WTC11 (cell line): ENCODE results near the gene GAL. TPM values are rescaled to one million over a fixed set of nuclear protein-coding genes. Genes with fewer than 3 reads are reported as not detected.

ENCODE experiments used
- ATAC-seq: fragments of 200-7000 bp; cut with Tn5 transposase; 2 replicates; pipeline ENCODE4 v1.10.0; 2021; ENCODE audit warnings: mild to moderate bottlenecking, moderate library complexity
- CTCF ChIA-PET: fragments of 300-600 bp; sonication (Branson Sonifier 250); formaldehyde crosslinking; loops from one replicate; lab custom pipeline; 2021; ENCODE audit warnings: antibody characterized with exemption; lab: Charles Lee
- POLR2A ChIA-PET: fragments of 350-600 bp; sonication (Branson Sonifier 250); formaldehyde crosslinking; loops from one replicate; lab custom pipeline; 2021; ENCODE audit warnings: antibody characterized with exemption; lab: Charles Lee
- DNase-seq: peaks from one replicate; pipeline ENCODE4 v3.0.0; 2021; ENCODE audit warnings: low spot score
- H3K27ac Mint-ChIP-seq: 2 replicates; pipeline ENCODE4 v1.8.0; 2021; ENCODE audit warnings: mixed read lengths
- H3K27me3 Mint-ChIP-seq: 2 replicates; pipeline ENCODE4 v1.8.0; 2021; ENCODE audit warnings: low read depth, mild to moderate bottlenecking, moderate library complexity, mixed read lengths
- H3K36me3 Mint-ChIP-seq: 2 replicates; pipeline ENCODE4 v1.8.0; 2021; ENCODE audit warnings: mixed read lengths
- H3K4me1 Mint-ChIP-seq: 2 replicates; pipeline ENCODE4 v1.8.0; 2022; ENCODE audit warnings: mixed read lengths
- H3K4me3 Mint-ChIP-seq: 2 replicates; pipeline ENCODE4 v1.8.0; 2021; ENCODE audit warnings: mild to moderate bottlenecking, moderate library complexity, mixed read lengths
- H3K9me3 Mint-ChIP-seq: 2 replicates; pipeline ENCODE4 v1.8.0; 2021; ENCODE audit warnings: mixed read lengths
- ELF4 ChIP-seq: sonication (generic); formaldehyde crosslinking; IDR thresholded peaks from 2 replicates; pipeline ENCODE4 v1.8.1; 2022; ENCODE audit warnings: low read depth, mild to moderate bottlenecking, moderate library complexity, missing genetic modification reagents
- EMX1 ChIP-seq: fragments of 250-450 bp; sonication (Bioruptor Pico); IDR thresholded peaks from 2 replicates; pipeline ENCODE4 v1.8.0; 2021; ENCODE audit warnings: mild to moderate bottlenecking
- FOXJ3 ChIP-seq: sonication (generic); formaldehyde crosslinking; IDR thresholded peaks from 2 replicates; pipeline ENCODE4 v1.9.0; 2021; ENCODE audit warnings: missing genetic modification reagents, mild to moderate bottlenecking, borderline replicate concordance
- FOXP1 ChIP-seq: sonication (generic); formaldehyde crosslinking; IDR thresholded peaks from 2 replicates; pipeline ENCODE4 v1.8.0; 2022; ENCODE audit warnings: missing genetic modification reagents, mild to moderate bottlenecking, moderate library complexity, borderline replicate concordance
- JUN ChIP-seq: sonication (generic); formaldehyde crosslinking; IDR thresholded peaks from 2 replicates; pipeline ENCODE4 v1.8.0; 2023; ENCODE audit warnings: mild to moderate bottlenecking, missing genetic modification reagents
- MXD4 ChIP-seq: fragments of 250-450 bp; sonication (Bioruptor Pico); IDR thresholded peaks from 2 replicates; pipeline ENCODE4 v1.8.0; 2021; ENCODE audit warnings: mild to moderate bottlenecking, moderate library complexity, borderline replicate concordance
- NFE2L1 ChIP-seq: sonication (generic); formaldehyde crosslinking; IDR thresholded peaks from 2 replicates; pipeline ENCODE4 v1.8.1; 2023; ENCODE audit warnings: missing genetic modification reagents
- NFYB ChIP-seq: sonication (generic); formaldehyde crosslinking; conservative IDR thresholded peaks from 2 replicates; pipeline ENCODE4 v1.8.0; 2022; ENCODE audit warnings: low read depth, missing genetic modification reagents
- NR2C2 ChIP-seq: sonication (generic); formaldehyde crosslinking; IDR thresholded peaks from 2 replicates; pipeline ENCODE4 v1.8.0; 2022; ENCODE audit warnings: mild to moderate bottlenecking, missing genetic modification reagents
- OVOL2 ChIP-seq: fragments of 250-450 bp; sonication (Bioruptor Pico); IDR thresholded peaks from 2 replicates; pipeline ENCODE4 v1.9.0; 2021; ENCODE audit warnings: mild to moderate bottlenecking, borderline replicate concordance
- RELA ChIP-seq: sonication (generic); formaldehyde crosslinking; IDR thresholded peaks from 2 replicates; pipeline ENCODE4 v1.8.1; 2022; ENCODE audit warnings: missing genetic modification reagents, mild to moderate bottlenecking, borderline replicate concordance
- SOX15 ChIP-seq: fragments of 250-450 bp; sonication (Bioruptor Pico); IDR thresholded peaks from 2 replicates; pipeline ENCODE4 v1.9.0; 2021; ENCODE audit warnings: mild to moderate bottlenecking
- TEAD4 ChIP-seq: sonication (generic); formaldehyde crosslinking; IDR thresholded peaks from 2 replicates; pipeline ENCODE4 v1.8.0; 2022; ENCODE audit warnings: mild to moderate bottlenecking, missing genetic modification reagents
- TP53 ChIP-seq: sonication (generic); formaldehyde crosslinking; IDR thresholded peaks from 2 replicates; pipeline ENCODE4 v1.8.1; 2023; ENCODE audit warnings: mild to moderate bottlenecking, missing genetic modification reagents
- ZNF121 ChIP-seq: sonication (generic); formaldehyde crosslinking; IDR thresholded peaks from 2 replicates; pipeline ENCODE4 v1.8.0; 2023; ENCODE audit warnings: missing genetic modification reagents
- ZNF263 ChIP-seq: sonication (generic); formaldehyde crosslinking; IDR thresholded peaks from 2 replicates; pipeline ENCODE4 v1.8.1; 2022; ENCODE audit warnings: low read depth, mild to moderate bottlenecking, moderate library complexity, missing genetic modification reagents
- ZNF416 ChIP-seq: fragments of 250-450 bp; sonication (Bioruptor Pico); IDR thresholded peaks from 2 replicates; pipeline ENCODE4 v1.9.0; 2021; ENCODE audit warnings: mild to moderate bottlenecking, inconsistent platforms
- ZNF423 ChIP-seq: fragments of 250-450 bp; sonication (Bioruptor Pico); IDR thresholded peaks from 2 replicates; pipeline ENCODE4 v2.1.2; 2022; ENCODE audit warnings: mild to moderate bottlenecking, moderate library complexity
- total RNA-seq: library from RNA; stranded (reverse); gene quantifications from 3 replicates; pipeline ENCODE4 v1.2.3, GENCODE V29; 2021
- TF ChIP-seq, protein P1 (sequence below): sonication (generic); formaldehyde crosslinking; IDR thresholded peaks from 2 replicates; pipeline ENCODE4 v1.8.1; 2022; ENCODE audit warnings: low read depth, mild to moderate bottlenecking, moderate library complexity, missing genetic modification reagents, borderline replicate concordance
- TF ChIP-seq, protein P2 (sequence below): sonication (generic); formaldehyde crosslinking; IDR thresholded peaks from 2 replicates; pipeline ENCODE4 v1.8.0; 2022; ENCODE audit warnings: mild to moderate bottlenecking, missing genetic modification reagents
- TF ChIP-seq, protein P3 (sequence below): sonication (generic); formaldehyde crosslinking; IDR thresholded peaks from 2 replicates; pipeline ENCODE4 v1.8.0; 2022; ENCODE audit warnings: missing genetic modification reagents
- TF ChIP-seq, protein P4 (sequence below): sonication (generic); formaldehyde crosslinking; IDR thresholded peaks from 2 replicates; pipeline ENCODE4 v1.8.1; 2023; ENCODE audit warnings: mild to moderate bottlenecking, moderate library complexity, missing genetic modification reagents
- TF ChIP-seq, protein P5 (sequence below): sonication (generic); formaldehyde crosslinking; IDR thresholded peaks from 2 replicates; pipeline ENCODE4 v1.8.1; 2023; ENCODE audit warnings: mild to moderate bottlenecking, missing genetic modification reagents, moderate library complexity
- TF ChIP-seq, protein P6 (sequence below): fragments of 250-450 bp; sonication (Bioruptor Pico); IDR thresholded peaks from 2 replicates; pipeline ENCODE4 v1.9.0; 2021; ENCODE audit warnings: mild to moderate bottlenecking
- TF ChIP-seq, protein P7 (sequence below): sonication (generic); formaldehyde crosslinking; IDR thresholded peaks from 2 replicates; pipeline ENCODE4 v1.8.1; 2022; ENCODE audit warnings: mild to moderate bottlenecking, moderate library complexity, missing genetic modification reagents

Gene GAL
- total RNA-seq, 1 experiment from 2014 or later, result 102 TPM

DNA sequence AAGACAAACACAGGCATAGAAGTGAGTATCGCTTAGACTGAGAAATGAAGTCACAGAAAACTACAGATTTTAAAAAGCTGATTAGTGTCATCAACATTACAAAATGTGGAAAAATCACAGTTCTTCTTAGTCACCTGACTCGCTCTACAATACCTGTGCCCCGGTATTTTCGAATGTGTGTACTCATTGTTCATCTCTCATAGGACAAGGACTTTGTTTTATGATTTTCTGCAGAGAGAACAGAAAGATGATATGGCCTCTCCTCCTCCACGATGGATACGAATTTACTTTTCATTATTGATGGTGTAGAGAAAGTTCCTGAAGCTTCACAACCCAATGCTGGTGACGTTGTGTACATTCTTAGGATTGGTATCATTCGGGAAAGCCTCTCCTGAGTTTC is 29.4 kb upstream of the GAL start:
- Mint-ChIP-seq H3K9me3 (peaks cover 12% of the 10 kb centered on the region), H3K4me1 (peaks cover 13% of the 10 kb centered on the region; the same call in 1 of the 2 replicates), H3K4me3 (no peak overlapping the region), H3K27ac (no peak overlapping the region), H3K36me3 (peaks cover 10% of the 10 kb centered on the region), H3K27me3 (peaks cover 3% of the 10 kb centered on the region; the same call in 1 of the 2 replicates)
- TF ChIP-seq FOXP1 (CRISPR knock-in tag) (no peak), TEAD4 (CRISPR knock-in tag) (no peak), JUN (CRISPR knock-in tag) (no peak), MXD4 (CRISPR knock-in tag) (no peak), RELA (CRISPR knock-in tag) (no peak), NFYB (CRISPR knock-in tag) (no peak), SOX15 (CRISPR knock-in tag) (no peak), ZNF263 (no peak), ZNF121 (CRISPR knock-in tag) (no peak), ZNF423 (no peak), TP53 (CRISPR knock-in tag) (no peak), NR2C2 (CRISPR knock-in tag) (no peak), ELF4 (CRISPR knock-in tag) (no peak), NFE2L1 (CRISPR knock-in tag) (no peak)
- TF ChIP-seq, protein P1, sequence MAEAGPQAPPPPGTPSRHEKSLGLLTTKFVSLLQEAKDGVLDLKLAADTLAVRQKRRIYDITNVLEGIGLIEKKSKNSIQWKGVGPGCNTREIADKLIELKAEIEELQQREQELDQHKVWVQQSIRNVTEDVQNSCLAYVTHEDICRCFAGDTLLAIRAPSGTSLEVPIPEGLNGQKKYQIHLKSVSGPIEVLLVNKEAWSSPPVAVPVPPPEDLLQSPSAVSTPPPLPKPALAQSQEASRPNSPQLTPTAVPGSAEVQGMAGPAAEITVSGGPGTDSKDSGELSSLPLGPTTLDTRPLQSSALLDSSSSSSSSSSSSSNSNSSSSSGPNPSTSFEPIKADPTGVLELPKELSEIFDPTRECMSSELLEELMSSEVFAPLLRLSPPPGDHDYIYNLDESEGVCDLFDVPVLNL, result no peak
- TF ChIP-seq, protein P2, sequence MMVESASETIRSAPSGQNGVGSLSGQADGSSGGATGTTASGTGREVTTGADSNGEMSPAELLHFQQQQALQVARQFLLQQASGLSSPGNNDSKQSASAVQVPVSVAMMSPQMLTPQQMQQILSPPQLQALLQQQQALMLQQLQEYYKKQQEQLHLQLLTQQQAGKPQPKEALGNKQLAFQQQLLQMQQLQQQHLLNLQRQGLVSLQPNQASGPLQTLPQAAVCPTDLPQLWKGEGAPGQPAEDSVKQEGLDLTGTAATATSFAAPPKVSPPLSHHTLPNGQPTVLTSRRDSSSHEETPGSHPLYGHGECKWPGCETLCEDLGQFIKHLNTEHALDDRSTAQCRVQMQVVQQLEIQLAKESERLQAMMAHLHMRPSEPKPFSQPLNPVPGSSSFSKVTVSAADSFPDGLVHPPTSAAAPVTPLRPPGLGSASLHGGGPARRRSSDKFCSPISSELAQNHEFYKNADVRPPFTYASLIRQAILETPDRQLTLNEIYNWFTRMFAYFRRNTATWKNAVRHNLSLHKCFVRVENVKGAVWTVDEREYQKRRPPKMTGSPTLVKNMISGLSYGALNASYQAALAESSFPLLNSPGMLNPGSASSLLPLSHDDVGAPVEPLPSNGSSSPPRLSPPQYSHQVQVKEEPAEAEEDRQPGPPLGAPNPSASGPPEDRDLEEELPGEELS, result no peak
- ATAC-seq (no peak), DNase-seq (no peak)
- ChIA-PET POLR2A (no interaction called here), CTCF (no interaction called here)

DNA sequence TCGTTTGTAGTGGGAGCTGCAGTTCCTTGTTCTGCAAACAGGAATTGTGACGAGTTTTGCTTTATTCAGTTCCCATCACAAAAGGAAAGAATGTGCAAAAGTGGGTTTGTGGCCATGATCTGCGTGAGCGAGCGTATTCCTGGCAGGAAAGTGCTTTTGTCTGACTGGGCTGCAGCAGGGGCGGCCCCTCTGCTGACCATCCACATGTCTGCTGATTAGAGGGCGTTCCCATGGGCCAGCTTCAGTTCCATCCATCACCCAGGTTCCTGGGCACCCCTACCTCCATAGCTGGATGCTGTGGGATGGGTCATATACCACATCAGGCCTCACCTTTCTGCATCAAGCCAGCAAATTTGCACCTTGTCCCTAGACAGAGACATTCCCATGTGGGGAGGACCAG is 28.9 kb upstream of the GAL start:
- Mint-ChIP-seq H3K9me3 (peaks cover 12% of the 10 kb centered on the region), H3K27me3 (peaks cover 3% of the 10 kb centered on the region; the same call in 1 of the 2 replicates), H3K4me3 (no peak overlapping the region), H3K4me1 (peaks cover 11% of the 10 kb centered on the region; the same call in 1 of the 2 replicates), H3K27ac (no peak overlapping the region), H3K36me3 (peaks cover 10% of the 10 kb centered on the region)
- POLR2A ChIA-PET, result no interaction called here
- ATAC-seq (no peak), DNase-seq (no peak)
- CTCF ChIA-PET, result no interaction called here
- TF ChIP-seq, protein P3, sequence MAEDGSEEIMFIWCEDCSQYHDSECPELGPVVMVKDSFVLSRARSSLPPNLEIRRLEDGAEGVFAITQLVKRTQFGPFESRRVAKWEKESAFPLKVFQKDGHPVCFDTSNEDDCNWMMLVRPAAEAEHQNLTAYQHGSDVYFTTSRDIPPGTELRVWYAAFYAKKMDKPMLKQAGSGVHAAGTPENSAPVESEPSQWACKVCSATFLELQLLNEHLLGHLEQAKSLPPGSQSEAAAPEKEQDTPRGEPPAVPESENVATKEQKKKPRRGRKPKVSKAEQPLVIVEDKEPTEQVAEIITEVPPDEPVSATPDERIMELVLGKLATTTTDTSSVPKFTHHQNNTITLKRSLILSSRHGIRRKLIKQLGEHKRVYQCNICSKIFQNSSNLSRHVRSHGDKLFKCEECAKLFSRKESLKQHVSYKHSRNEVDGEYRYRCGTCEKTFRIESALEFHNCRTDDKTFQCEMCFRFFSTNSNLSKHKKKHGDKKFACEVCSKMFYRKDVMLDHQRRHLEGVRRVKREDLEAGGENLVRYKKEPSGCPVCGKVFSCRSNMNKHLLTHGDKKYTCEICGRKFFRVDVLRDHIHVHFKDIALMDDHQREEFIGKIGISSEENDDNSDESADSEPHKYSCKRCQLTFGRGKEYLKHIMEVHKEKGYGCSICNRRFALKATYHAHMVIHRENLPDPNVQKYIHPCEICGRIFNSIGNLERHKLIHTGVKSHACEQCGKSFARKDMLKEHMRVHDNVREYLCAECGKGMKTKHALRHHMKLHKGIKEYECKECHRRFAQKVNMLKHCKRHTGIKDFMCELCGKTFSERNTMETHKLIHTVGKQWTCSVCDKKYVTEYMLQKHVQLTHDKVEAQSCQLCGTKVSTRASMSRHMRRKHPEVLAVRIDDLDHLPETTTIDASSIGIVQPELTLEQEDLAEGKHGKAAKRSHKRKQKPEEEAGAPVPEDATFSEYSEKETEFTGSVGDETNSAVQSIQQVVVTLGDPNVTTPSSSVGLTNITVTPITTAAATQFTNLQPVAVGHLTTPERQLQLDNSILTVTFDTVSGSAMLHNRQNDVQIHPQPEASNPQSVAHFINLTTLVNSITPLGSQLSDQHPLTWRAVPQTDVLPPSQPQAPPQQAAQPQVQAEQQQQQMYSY (CRISPR knock-in tag), result no peak
- TF ChIP-seq, protein P4, sequence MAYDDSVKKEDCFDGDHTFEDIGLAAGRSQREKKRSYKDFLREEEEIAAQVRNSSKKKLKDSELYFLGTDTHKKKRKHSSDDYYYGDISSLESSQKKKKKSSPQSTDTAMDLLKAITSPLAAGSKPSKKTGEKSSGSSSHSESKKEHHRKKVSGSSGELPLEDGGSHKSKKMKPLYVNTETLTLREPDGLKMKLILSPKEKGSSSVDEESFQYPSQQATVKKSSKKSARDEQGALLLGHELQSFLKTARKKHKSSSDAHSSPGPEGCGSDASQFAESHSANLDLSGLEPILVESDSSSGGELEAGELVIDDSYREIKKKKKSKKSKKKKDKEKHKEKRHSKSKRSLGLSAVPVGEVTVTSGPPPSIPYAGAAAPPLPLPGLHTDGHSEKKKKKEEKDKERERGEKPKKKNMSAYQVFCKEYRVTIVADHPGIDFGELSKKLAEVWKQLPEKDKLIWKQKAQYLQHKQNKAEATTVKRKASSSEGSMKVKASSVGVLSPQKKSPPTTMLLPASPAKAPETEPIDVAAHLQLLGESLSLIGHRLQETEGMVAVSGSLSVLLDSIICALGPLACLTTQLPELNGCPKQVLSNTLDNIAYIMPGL (CRISPR knock-in tag), result no peak
- TF ChIP-seq, protein P5, sequence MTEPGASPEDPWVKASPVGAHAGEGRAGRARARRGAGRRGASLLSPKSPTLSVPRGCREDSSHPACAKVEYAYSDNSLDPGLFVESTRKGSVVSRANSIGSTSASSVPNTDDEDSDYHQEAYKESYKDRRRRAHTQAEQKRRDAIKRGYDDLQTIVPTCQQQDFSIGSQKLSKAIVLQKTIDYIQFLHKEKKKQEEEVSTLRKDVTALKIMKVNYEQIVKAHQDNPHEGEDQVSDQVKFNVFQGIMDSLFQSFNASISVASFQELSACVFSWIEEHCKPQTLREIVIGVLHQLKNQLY, result no peak
- TF ChIP-seq FOXJ3 (CRISPR knock-in tag), result no peak
- no peak for TF ChIP-seq OVOL2
- TF ChIP-seq, protein P6, sequence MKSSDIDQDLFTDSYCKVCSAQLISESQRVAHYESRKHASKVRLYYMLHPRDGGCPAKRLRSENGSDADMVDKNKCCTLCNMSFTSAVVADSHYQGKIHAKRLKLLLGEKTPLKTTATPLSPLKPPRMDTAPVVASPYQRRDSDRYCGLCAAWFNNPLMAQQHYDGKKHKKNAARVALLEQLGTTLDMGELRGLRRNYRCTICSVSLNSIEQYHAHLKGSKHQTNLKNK (CRISPR knock-in tag), result no peak
- no peak for TF ChIP-seq ZNF416 (CRISPR knock-in tag)
- TF ChIP-seq EMX1, result no peak
- TF ChIP-seq, protein P7, sequence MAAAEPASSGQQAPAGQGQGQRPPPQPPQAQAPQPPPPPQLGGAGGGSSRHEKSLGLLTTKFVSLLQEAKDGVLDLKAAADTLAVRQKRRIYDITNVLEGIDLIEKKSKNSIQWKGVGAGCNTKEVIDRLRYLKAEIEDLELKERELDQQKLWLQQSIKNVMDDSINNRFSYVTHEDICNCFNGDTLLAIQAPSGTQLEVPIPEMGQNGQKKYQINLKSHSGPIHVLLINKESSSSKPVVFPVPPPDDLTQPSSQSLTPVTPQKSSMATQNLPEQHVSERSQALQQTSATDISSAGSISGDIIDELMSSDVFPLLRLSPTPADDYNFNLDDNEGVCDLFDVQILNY (CRISPR knock-in tag), result no peak
- TF ChIP-seq, protein P2, result no peak
